Stimulated activated CD4-positive, alpha-beta T cell treated with anti-CD3 and anti-CD28 coated beads, TNF-alpha, amount 100 ng/mL, for 4 hours (primary cell): ENCODE measurements around the gene CLMP.

Experiments
- DNase-seq, 3 experiments: peaks; one replicate each; pipeline ENCODE4 v3.0.0-alpha.2; 2020; ENCODE audit warnings: low read depth in 3 of 3

CLMP gene

GRCh38 chr11:123057661-123058305 lies 137.3 kb downstream of the CLMP start:
- DNase-seq = no peak

- no peak for DNase-seq
Observed at GRCh38 chr11:123056835-123057491, 138.1 kb downstream of the CLMP start.

DNA sequence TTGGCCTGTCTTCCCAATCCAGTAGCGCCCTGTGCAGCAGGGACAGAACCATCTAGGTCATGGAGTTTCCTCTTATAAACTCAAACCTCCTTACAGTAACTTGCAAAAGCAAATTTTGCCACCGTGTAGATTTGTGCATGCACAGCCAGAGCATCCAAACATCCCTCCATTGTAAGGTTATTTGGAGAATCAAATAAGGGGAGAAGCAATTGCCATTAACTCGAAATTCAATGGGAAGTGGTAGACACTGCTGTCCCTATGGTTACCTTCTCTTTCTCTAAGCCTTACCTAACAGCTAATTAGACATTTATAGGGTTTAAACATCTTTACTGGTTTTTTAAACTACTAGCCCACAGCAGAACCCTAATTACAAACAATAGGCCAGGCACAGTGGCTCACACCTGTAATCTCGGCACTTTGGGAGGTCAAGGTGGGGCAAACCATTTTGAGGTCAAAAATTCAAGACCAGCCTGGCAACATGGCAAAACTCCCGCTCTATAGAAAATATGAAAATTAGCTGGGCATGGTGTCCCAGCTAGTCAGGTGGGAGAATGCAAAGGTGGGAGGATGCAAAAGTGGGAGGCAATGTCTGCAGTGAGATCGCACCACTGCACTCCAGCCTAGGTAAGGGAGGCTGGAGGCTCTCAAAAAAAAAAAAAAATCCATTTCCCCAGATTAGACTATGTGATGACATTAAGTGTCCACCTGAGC lies 139.7 kb downstream of the CLMP start:
- no peak for DNase-seq

DNA sequence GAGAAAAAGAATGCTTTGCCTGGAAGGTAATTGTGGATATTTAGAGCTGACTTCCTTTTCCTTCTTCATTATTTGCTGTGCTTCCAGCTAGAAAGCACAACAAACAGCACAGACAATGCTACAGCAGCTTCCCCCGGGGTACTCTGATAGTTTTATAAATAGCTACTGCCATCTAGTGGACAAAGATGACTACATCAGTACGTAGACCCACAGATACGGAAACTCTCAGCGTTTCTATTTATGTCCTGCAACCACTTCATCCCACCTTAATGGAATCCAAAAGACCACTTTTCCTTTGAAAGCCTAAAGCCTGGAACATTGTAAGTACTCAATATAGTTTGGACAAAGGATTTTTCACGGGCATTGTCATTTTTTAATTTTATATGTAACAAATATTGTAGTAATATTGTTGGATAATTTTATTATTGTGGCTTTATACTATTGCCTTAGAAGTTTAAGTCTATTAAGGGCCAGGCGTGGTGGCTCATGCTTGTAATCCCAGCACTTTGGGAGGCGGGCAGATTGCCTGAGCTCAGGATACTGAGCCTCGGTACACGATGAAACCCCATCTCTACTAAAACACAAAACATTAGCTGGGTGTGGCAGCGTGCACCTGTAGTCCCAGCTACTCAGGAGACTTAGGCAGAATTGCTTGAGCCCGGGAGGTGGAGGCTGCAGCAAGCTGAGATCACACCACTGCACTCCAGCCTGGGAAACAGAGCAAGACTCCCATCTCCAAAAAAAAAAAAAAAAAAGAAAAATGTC lies 140.6 kb downstream of the CLMP start:
- no peak for DNase-seq

- DNase-seq = no peak
Observed at GRCh38 chr11:123052901-123053721, 141.9 kb downstream of the CLMP start.

DNA sequence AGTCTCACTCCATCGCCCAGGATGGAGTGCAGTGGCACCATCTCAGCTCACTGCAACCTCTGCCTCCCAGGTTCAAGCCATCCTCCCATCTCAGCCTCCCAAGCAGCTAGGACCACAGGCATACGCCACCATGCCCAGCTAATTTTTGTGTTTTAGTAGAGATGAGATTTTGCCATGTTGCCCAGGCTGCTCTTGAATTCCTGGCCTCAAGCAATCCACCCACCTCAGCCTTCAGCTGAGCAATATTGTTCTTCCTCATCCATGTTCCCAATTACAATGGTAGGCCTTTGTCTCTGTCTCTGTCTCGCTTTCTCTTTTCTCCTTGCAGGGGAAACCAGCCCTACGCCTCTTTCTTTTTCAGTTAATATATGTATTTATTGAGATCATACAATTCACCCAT lies 143.4 kb downstream of the CLMP start:
- no peak for DNase-seq

DNA sequence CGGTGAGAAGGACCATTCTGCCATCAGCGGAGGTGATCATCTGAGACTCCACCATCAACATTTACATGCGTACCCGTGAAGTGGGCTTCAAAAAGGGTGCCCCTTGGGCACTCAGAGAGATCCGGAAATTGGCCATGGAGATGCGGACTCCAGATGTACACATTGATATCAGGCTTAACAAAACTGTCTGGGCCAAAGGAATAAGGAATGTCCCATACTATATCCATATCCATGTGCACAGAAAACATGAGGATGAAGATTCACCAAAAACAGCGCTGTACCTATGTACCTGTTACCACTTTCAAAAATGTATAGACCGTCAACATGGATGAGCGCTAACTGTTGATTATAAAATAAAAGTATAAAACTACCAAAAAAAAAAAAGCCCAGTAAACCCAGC lies 143.9 kb downstream of the CLMP start:
- DNase-seq = no peak

- no peak for DNase-seq
Observed at GRCh38 chr11:123047947-123048293, 147.1 kb downstream of the CLMP start.

DNA sequence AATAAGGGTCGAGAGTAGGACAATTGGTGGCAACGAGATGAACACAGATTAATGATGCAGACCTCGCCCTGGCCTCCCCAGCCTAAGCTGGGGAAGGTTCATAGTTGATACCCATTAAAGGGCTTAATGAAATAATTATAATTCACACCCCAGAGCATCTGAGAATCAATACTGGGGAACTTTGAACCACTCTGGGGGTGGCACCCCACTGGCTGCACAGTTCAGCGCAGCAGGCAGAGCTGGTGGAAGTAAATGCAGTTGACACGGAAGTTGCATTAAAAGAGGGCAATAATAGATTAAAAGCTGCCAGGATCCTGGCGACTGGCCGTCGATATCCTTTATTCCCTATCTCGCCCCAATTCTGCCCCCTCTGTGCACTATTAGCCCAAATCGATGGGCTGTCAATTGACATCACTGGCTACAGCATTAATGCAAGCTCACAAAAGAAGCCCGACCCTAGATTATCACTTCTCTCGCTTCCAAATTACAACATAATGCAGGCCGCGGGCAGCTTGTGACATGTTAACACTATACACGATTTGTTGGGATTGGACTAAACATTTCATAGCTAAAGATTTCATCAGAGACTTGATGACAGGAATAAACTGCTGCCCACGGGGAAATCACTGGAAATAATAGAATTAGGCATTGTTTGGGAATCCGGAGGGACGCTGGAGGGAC lies 147.6 kb downstream of the CLMP start:
- DNase-seq = no peak

- DNase-seq = no peak
Observed at GRCh38 chr11:123046473-123047259, 148.4 kb downstream of the CLMP start.

- DNase-seq = no peak
Observed at GRCh38 chr11:123045101-123045500, 149.9 kb downstream of the CLMP start.

- no peak for DNase-seq
Observed at GRCh38 chr11:123041185-123041584, 153.9 kb downstream of the CLMP start.

DNA sequence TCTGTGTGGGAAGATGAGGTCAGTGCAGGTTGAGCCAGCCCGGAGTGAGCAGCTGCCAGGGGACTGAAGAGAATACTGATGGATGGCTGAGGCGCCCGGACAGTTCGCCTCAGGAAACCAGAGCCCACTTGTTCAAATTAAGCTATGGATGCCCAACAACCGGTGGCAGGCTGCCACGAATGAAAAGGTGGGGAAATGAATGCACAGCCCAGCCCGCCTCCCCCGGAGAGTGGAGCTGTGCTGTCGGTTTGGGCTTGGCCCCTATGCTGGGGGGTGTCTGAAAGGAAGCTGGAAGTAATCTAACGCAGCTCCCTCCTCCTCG lies 155.0 kb downstream of the CLMP start:
- no peak for DNase-seq

DNA sequence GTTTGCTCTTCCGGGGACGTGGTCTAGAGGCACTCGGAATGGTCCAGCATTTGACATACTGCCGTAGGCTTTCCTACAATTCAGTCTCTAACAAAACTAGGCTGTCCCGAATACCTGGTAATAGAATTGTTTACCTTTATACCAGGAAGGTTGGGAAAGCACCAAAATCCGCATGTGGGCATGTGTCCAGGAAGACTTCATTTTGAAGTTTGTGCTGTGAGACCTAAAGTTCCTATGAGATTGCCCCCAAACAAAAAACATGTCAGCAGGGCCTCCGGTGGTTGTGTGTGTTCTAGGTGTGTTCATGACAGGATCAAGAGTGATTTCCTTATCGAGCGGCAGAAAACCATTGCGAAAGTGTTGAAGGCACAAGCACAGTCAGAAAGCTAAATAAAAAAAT lies 159.2 kb downstream of the CLMP start:
- DNase-seq = no peak

DNA sequence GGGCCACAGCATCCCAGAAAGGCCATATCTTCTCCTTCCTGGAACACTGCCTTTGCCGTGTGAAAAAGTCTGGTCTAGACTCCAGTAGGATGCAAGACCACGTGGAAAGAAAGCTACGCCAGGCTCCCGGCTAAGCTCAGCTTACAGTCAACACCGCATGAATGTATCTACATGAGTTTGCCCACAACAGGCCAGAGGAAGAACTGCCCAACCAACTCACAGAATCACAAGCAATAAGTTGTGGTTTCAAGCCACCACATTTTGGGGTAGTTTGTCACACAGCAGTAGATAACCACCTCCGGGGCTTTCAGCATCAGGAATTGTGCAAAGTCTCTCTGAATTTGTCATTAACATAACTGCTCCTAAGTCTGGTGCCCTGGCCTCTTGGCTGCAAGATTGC lies 160.5 kb downstream of the CLMP start:
- DNase-seq = no peak

DNA sequence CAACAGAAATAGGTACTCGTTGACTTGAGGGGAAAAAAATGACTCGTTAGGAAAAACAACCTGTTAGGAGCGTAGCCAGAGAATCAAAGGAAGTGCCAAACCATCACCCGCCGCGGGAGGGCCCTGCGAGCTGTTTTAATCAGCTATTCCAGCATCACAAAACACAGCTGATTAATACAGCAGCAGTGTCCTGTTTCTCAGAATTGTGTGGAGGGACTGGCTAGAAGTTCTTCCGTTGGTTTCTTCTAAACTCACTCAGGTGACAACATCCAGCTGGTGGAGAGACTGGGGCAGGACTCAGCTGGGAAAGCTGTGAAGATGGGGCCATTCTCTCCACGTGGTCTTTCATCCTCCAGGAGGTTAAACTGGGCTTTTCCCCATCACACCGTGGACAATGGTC lies 161.2 kb downstream of the CLMP start:
- DNase-seq = no peak

DNA sequence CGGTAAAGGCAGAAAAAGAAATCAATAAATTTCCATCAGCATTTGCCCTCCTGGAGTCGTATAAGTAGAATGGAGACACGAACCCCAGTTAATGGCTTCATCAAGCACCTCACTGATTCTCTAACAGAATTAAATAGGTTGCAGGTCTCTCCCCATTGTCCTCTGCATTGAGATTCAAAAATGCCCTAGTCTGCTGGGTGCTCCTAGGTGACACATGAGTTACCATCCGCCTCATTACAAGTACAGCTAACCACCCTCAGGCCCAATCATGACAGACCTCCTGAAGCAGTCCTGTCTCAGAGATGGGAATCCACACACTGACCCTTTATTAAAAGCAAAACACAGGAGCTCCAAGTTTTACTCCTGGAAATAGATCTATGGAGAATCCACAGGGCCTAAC lies 164.5 kb downstream of the CLMP start:
- DNase-seq = no peak

DNA sequence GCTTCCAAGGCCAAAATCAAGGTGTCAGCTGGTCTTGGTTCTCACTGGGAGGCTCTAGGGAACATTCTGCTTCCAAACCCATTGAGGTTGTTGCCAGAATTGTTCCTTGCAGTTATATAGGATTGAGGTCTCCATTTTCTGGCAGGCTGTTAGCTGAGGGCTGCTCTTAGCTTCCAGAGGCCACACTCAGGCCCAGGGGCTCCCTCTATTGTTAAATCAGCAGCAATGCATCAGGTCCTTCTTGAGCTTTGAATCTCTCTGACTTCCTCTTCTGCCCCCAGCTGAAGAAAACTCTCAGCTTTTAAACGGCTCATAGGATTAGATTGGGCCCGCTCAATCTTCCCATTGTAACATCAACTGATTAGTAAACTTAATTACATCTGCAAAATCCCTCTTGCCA lies 174.1 kb downstream of the CLMP start:
- no peak for DNase-seq
